SIG-M5 treated with dmso at 0.1 percent for 504 hours (cell line): ENCODE measurements around the gene IFNA8.
"Not testable (repeated sequence)": the region's sequence is repeated elsewhere in the genome, so short reads cannot be mapped to it uniquely, and the experiment has no call there.

Experiments
- DNase-seq: peaks from one replicate; lab custom pipeline; 2025; ENCODE audit not compliant: unreplicated experiment; lab: John Stamatoyannopoulos, UW

The IFNA8 gene

GRCh38 chr9:21408817-21409216, at the start of gene IFNA8:
TSS of gene IFNA8 (plus strand) at chr9:21409117. CDS start at chr9:21409177, 60 bp downstream.
- no peak for DNase-seq

GRCh38 chr9:21362287-21362686, 46.6 kb upstream of the IFNA8 start:
- no peak for DNase-seq

GRCh38 chr9:21367169-21367568, 41.7 kb upstream of the IFNA8 start:
- DNase-seq: not testable (repeated sequence)

DNA sequence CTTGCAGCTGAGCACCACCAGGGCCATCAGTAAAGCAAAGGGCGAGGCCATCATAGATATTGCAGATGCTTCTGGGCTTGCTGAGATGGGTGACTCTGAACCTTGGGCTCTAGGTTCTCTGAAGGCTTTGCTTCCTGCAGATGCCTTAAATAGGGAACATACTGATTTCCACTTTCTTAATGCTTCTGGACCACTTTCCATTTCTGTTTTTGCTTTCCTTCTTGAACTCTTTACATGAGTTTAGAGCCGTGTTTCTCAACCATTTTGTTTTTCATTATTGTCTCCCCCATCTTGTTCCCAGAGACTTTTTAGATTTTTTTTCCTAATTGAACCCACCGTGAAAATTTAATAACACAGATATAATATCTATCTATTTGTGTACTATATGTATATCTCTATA, 41.0 kb upstream of the IFNA8 start, which contains the start of gene IFNA13:
Gene IFNA13 (minus strand): TSS at position 101 of the 400 bp plus-strand sequence. CDS start 47 bp downstream, at position 54.
- DNase-seq: no peak

GRCh38 chr9:21371467-21371866, 37.5 kb upstream of the IFNA8 start:
- DNase-seq: not testable (repeated sequence)

- DNase-seq: peak; percentile 91
Measured at GRCh38 chr9:21381448-21382339, 27.2 kb upstream of the IFNA8 start.

DNA sequence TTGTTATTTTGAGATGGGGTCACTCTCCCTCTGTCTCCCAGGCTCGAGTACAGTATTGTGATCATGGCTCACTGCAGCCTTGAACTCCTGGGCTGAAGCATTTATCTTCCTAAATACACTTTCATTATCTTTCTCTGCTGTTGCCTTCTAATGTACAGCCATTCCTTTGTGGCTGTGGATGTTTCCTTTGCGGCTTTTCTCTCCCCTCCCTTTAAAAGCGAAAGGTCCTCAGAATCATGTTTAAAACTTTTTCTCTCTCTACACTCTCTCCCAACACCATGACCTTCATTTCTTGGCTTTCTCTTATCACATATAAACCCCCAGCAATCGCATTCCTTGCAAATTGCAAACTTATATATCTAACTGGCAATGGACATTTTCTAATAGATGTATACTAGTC, 25.3 kb upstream of the IFNA8 start:
- no peak for DNase-seq

DNA sequence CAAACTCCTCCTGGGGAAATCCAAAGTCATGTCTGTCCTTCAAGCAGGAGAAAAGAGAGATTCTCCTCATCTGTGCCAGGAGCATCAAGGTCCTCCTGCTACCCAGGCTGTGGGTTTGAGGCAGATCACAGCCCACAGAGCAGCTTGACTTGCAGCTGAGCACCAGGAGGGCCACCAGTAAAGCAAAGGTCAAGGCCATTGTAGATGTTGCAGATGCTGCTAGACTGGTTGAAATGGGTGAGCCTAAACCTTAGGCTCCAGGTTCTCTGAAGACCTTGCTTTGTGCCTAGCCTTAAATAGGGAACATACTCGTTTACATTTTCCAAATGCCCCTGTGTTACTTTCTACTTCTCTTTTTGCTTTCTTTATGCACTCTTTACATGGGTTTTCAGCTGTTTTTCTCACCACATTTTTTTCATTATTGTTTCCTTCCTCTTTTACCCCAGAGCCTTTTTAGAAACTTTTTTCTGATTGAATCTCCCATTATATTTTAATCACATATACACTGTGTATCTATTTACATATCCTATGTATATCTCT, 23.7 kb upstream of the IFNA8 start, which contains the start of gene IFNA2:
Gene IFNA2 (minus strand): TSS at position 268 of the 540 bp plus-strand sequence. CDS start 69 bp downstream, at position 199.
- peak; percentile 87 for DNase-seq

DNA sequence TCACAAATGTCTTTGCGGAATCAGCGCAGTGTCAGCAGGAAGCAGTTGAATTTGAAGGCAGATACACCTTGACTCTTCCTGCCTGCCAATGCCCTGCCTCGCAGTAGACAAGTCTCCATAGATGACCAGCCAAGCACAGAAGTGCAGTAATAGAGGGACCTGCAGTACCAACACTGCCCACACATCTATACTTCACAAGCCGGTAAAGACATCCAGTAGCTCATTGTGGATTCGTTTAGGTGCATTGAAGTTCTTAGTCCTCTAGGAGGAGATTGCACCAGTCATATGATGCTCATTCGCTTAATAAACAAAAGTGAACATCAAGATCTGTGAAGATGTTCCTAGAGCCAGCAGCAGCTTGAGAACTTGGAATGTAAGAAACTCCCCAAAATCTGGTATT, 16.6 kb upstream of the IFNA8 start:
- DNase-seq: peak; percentile 62

GRCh38 chr9:21395778-21396717, 12.9 kb upstream of the IFNA8 start:
- no peak for DNase-seq

- no peak for DNase-seq
Measured at GRCh38 chr9:21398955-21399489, 9.9 kb upstream of the IFNA8 start.

- no peak for DNase-seq
Measured at GRCh38 chr9:21399956-21400355, 9.0 kb upstream of the IFNA8 start.

- DNase-seq: no peak
Measured at GRCh38 chr9:21402386-21403251, 6.3 kb upstream of the IFNA8 start.

GRCh38 chr9:21404146-21404545, 4.8 kb upstream of the IFNA8 start:
- DNase-seq: no peak

GRCh38 chr9:21412107-21412506, 3.2 kb downstream of the IFNA8 start:
- peak; percentile 53 for DNase-seq

DNA sequence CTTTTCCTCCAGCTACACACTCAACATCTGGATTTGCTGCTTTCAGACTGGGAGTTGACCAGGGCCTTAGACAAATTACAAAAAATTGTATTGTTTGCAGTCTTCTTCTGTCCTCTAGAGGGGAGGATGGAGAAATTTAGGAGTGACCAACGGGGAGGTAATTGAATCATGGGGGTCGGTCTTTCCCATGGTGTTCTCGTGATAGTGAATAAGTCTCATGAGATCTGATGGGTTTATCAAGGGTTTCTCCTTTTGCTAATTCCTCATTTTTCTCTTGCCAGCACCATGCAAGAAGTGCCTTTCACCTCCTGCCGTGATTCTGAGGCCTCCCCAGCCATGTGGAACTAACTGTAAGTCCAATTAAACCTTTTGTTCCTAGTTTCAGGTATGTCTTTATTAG, 4.2 kb downstream of the IFNA8 start:
- no peak for DNase-seq

- DNase-seq: no peak
Measured at GRCh38 chr9:21413624-21414023, 4.7 kb downstream of the IFNA8 start.

- no peak for DNase-seq
Measured at GRCh38 chr9:21414220-21414940, 5.5 kb downstream of the IFNA8 start.
